ENCODE data around the gene TBCK. TPM values are rescaled to one million over a fixed set of nuclear protein-coding genes. Genes with fewer than 3 reads are reported as not detected.

Gene TBCK
- total and polyA plus RNA-seq, 9 of the 15 experiments (the other 6 are each of a cell fraction or from before 2014, with no cell fraction given): 5.3 to 26.6 (median 16.2) TPM

DNA sequence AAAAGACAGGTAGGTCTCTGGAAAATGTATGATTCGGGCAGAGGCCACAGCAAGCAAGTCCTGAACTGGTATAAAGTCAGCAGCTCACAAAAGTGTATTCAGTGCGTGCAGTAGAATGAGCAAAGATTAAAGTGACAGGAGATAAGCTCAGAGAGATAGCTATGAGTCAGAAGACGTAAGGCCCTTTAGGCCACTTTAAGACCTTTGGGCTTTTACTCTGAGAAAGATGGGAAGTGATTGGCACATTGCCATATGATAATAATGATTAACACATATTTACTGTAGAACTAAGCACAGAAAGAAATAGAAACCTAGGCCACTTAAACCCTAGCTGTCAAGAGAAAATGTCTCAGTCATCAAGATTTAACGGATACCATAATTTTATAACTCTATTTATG, 51.7 kb downstream of the TBCK start (continued):
- TF ChIP-seq TARDBP (IDR thresholded peaks at IDR 0.05) (no peak), GTF2E2 (tag; IDR thresholded peaks at IDR 0.05) (no peak), JUN (IDR thresholded peaks at IDR 0.05; ENCODE audit: borderline replicate concordance, low read depth, low read length) (0 out of 2 replicates have a peak, but pooled peaks have one; percentile 26), JUN (CRISPR knock-in tag; IDR thresholded peaks at IDR 0.05; ENCODE audit: borderline replicate concordance) (no peak), ZNF41 (CRISPR knock-in tag; conservative IDR thresholded peaks at IDR 0.05) (no peak), RB1 (IDR thresholded peaks at IDR 0.05; ENCODE audit: low read depth) (no peak), MTF1 (CRISPR knock-in tag; IDR thresholded peaks at IDR 0.05; ENCODE audit: borderline replicate concordance) (no peak), SOX6 (IDR thresholded peaks at IDR 0.05) (no peak), SRSF3 (IDR thresholded peaks at IDR 0.05; ENCODE audit: insufficient read depth, low read length) (no peak), ZBTB1 (CRISPR knock-in tag; IDR thresholded peaks at IDR 0.05; ENCODE audit: borderline replicate concordance, low read depth) (no peak), PHF21A (IDR thresholded peaks at IDR 0.05; ENCODE audit: borderline replicate concordance, low read depth) (no peak), STAG1 (CRISPR knock-in tag; IDR thresholded peaks at IDR 0.05; ENCODE audit: borderline replicate concordance) (no peak), NCOA2 (IDR thresholded peaks at IDR 0.05; ENCODE audit: partially characterized antibody in 2 of 2) (no peak), JUND (IDR thresholded peaks at IDR 0.05; ENCODE audit: borderline replicate concordance, low read depth, low read length) (peak; percentile 56; the same call in 1 of the 2 replicates), JUND (tag; IDR thresholded peaks at IDR 0.05; ENCODE audit: borderline replicate concordance, low read depth, low read length) (peak; percentile 69; the same call in 1 of the 3 replicates), LCOR (CRISPR knock-in tag; IDR thresholded peaks at IDR 0.05) (no peak), ZNF79 (CRISPR knock-in tag; IDR thresholded peaks at IDR 0.05; ENCODE audit: low read depth) (no peak), RFX1 (IDR thresholded peaks at IDR 0.05) (no peak)
- TF ChIP-seq, protein P1, sequence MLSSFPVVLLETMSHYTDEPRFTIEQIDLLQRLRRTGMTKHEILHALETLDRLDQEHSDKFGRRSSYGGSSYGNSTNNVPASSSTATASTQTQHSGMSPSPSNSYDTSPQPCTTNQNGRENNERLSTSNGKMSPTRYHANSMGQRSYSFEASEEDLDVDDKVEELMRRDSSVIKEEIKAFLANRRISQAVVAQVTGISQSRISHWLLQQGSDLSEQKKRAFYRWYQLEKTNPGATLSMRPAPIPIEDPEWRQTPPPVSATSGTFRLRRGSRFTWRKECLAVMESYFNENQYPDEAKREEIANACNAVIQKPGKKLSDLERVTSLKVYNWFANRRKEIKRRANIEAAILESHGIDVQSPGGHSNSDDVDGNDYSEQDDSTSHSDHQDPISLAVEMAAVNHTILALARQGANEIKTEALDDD (IDR thresholded peaks at IDR 0.05): no peak
- TF ChIP-seq, protein P2, sequence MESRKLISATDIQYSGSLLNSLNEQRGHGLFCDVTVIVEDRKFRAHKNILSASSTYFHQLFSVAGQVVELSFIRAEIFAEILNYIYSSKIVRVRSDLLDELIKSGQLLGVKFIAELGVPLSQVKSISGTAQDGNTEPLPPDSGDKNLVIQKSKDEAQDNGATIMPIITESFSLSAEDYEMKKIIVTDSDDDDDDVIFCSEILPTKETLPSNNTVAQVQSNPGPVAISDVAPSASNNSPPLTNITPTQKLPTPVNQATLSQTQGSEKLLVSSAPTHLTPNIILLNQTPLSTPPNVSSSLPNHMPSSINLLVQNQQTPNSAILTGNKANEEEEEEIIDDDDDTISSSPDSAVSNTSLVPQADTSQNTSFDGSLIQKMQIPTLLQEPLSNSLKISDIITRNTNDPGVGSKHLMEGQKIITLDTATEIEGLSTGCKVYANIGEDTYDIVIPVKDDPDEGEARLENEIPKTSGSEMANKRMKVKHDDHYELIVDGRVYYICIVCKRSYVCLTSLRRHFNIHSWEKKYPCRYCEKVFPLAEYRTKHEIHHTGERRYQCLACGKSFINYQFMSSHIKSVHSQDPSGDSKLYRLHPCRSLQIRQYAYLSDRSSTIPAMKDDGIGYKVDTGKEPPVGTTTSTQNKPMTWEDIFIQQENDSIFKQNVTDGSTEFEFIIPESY (CRISPR knock-in tag; IDR thresholded peaks at IDR 0.05): no peak
- TF ChIP-seq, protein P3, sequence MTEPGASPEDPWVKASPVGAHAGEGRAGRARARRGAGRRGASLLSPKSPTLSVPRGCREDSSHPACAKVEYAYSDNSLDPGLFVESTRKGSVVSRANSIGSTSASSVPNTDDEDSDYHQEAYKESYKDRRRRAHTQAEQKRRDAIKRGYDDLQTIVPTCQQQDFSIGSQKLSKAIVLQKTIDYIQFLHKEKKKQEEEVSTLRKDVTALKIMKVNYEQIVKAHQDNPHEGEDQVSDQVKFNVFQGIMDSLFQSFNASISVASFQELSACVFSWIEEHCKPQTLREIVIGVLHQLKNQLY (CRISPR knock-in tag; conservative IDR thresholded peaks at IDR 0.05): no peak
- TF ChIP-seq, protein P4, sequence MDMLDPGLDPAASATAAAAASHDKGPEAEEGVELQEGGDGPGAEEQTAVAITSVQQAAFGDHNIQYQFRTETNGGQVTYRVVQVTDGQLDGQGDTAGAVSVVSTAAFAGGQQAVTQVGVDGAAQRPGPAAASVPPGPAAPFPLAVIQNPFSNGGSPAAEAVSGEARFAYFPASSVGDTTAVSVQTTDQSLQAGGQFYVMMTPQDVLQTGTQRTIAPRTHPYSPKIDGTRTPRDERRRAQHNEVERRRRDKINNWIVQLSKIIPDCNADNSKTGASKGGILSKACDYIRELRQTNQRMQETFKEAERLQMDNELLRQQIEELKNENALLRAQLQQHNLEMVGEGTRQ (CRISPR knock-in tag; IDR thresholded peaks at IDR 0.05): no peak
- TF ChIP-seq, protein P5, sequence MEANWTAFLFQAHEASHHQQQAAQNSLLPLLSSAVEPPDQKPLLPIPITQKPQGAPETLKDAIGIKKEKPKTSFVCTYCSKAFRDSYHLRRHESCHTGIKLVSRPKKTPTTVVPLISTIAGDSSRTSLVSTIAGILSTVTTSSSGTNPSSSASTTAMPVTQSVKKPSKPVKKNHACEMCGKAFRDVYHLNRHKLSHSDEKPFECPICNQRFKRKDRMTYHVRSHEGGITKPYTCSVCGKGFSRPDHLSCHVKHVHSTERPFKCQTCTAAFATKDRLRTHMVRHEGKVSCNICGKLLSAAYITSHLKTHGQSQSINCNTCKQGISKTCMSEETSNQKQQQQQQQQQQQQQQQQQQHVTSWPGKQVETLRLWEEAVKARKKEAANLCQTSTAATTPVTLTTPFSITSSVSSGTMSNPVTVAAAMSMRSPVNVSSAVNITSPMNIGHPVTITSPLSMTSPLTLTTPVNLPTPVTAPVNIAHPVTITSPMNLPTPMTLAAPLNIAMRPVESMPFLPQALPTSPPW (CRISPR knock-in tag; IDR thresholded peaks at IDR 0.05): no peak

All from K562 (cell line).